Adrenal gland (tissue), 5 donors: ENCODE data around the gene SLC6A5.

Experiments
- POLR2A ChIP-seq, 2 donors: fragments of 450-650 bp; IDR thresholded peaks; one replicate each; pipeline ENCODE4 v1.6.1; 2017; ENCODE audit warnings: antibody characterized with exemption in 2 of 2, mild to moderate bottlenecking in 2 of 2, moderate library complexity in 1 of 2
- TF ChIP-seq, protein P1 (sequence below), 6 experiments: fragments of 450-650 bp in 4 of 6; fragments of 200-600 bp in 2 of 6; sonication (generic) in 1 of 6; IDR thresholded peaks; 1 replicate in 5 of 6; 2 replicates in 1 of 6; pipeline versions ENCODE4 v1.5.1 to v1.8.0; 2016 to 2021; ENCODE audit warnings: antibody characterized with exemption in 6 of 6, mild to moderate bottlenecking in 2 of 6, moderate library complexity in 1 of 6
- donor health status: DM: no; HTN: no; CAD: no.

DNA sequence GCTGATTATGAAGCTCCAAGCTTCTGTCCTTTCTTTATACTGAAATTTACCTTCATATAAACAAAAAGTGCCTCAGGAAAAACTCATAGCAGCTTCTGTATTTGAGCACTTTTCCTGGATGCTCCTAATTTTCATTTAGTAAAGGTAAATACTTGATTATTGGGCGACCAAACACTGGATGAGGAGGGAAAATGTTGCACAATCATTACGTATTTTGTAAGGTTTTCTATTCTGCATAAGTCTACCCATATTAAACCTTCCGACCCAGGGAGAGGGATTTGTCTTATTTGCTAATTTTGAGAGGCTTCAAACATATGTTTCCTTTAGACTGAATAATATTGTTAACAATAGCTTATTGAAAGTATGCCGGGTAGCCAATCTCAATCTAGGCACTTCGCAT, 4.3 kb upstream of the SLC6A5 start:
- TF ChIP-seq, protein P1, sequence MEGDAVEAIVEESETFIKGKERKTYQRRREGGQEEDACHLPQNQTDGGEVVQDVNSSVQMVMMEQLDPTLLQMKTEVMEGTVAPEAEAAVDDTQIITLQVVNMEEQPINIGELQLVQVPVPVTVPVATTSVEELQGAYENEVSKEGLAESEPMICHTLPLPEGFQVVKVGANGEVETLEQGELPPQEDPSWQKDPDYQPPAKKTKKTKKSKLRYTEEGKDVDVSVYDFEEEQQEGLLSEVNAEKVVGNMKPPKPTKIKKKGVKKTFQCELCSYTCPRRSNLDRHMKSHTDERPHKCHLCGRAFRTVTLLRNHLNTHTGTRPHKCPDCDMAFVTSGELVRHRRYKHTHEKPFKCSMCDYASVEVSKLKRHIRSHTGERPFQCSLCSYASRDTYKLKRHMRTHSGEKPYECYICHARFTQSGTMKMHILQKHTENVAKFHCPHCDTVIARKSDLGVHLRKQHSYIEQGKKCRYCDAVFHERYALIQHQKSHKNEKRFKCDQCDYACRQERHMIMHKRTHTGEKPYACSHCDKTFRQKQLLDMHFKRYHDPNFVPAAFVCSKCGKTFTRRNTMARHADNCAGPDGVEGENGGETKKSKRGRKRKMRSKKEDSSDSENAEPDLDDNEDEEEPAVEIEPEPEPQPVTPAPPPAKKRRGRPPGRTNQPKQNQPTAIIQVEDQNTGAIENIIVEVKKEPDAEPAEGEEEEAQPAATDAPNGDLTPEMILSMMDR (IDR thresholded peaks at IDR 0.05): no peak
- no peak for TF ChIP-seq POLR2A (IDR thresholded peaks at IDR 0.05)
